HepG2 (cell line): Measurements from ENCODE around the gene IP6K3. TPM values are rescaled to one million over a fixed set of nuclear protein-coding genes. Genes with fewer than 3 reads are reported as not detected.

Source experiments
- ATAC-seq: fragments of 200-7000 bp; cut with Tn5 transposase; 3 replicates; pipeline ENCODE4 v1.9.1; 2020; ENCODE audit warnings: mild to moderate bottlenecking, moderate library complexity
- BruUV-seq: library from RNA; stranded (reverse); fragments of 400-500 nt; replicated peaks from 2 replicates; lab custom pipeline; 2021; lab: Mats Ljungman, UMichigan
- CTCF ChIA-PET: fragments of 300-600 bp; formaldehyde crosslinking; extraction: SDS; loops from one replicate; lab custom pipeline; 2021; ENCODE audit warnings: low total read pairs, inconsistent platforms, low intra/inter-chr PET ratio; lab: Yijun Ruan, JAX
- POLR2A ChIA-PET: fragments of 350-600 bp; sonication (Branson Sonifier 250); formaldehyde crosslinking; loops from one replicate; lab custom pipeline; 2020; ENCODE audit warnings: antibody characterized with exemption, inconsistent platforms; lab: Yijun Ruan, JAX
- DNase-seq: peaks from one replicate; pipeline ENCODE4 v3.0.0-alpha.2; 2015; ENCODE audit warnings: low spot score
- FAIRE-seq: peaks from 3 replicates; lab custom pipeline; 2011; peaks lifted over from hg19 to GRCh38; lab: Jason Lieb, UNC
- H2AFZ ChIP-seq: one replicate; pipeline ENCODE4 v1.6.1; 2011; ENCODE audit warnings: low read length, inconsistent platforms
- H3K27ac ChIP-seq: fragments of 300-600 bp; 3 replicates; pipeline ENCODE4 v1.8.0; 2011; ENCODE audit warnings: mixed run types, mild to moderate bottlenecking, mixed read lengths, low read length, inconsistent platforms; ENCODE audit not compliant: insufficient read depth; ENCODE audit errors: extremely low read length
- H3K27me3 ChIP-seq, 2 experiments: fragments of 200-600 bp in 1 of 2; 2 replicates in 1 of 2; 3 replicates in 1 of 2; pipeline versions ENCODE4 v1.6.0 to v1.8.0; 2011; ENCODE audit warnings: low read length in 2 of 2, mild to moderate bottlenecking in 2 of 2, moderate library complexity in 2 of 2, inconsistent platforms in 1 of 2; ENCODE audit not compliant: insufficient read depth in 2 of 2, control insufficient read depth in 1 of 2
- H3K36me3 ChIP-seq, 2 experiments: fragments of 200-600 bp in 1 of 2; replicated peaks in 1 of 2; 2 replicates in 1 of 2; 3 replicates in 1 of 2; pipeline versions ENCODE4 v1.5.1 to v1.8.0; 2011; ENCODE audit warnings: low read length in 2 of 2, inconsistent platforms in 1 of 2; ENCODE audit not compliant: insufficient read depth in 2 of 2, control insufficient read depth in 1 of 2
- H3K4me1 ChIP-seq: 2 replicates; pipeline ENCODE4 v1.5.1; 2012; ENCODE audit warnings: low read length, inconsistent platforms; ENCODE audit not compliant: insufficient read depth
- H3K4me2 ChIP-seq: 2 replicates; pipeline ENCODE4 v1.6.0; 2011; ENCODE audit warnings: low read depth, low read length, inconsistent platforms
- H3K4me3 ChIP-seq, 3 experiments: fragments of 200-600 bp in 1 of 3; sonication (generic), shearing (Covaris generic) in 1 of 3; replicated peaks in 1 of 3; 2 replicates each; pipeline ENCODE4 v1.5.1; 2011 to 2016; ENCODE audit warnings: low read length in 3 of 3, inconsistent platforms in 2 of 3, low read depth in 2 of 3, mild to moderate bottlenecking in 2 of 3, control low read depth in 1 of 3, mixed read lengths in 1 of 3; ENCODE audit not compliant: insufficient read depth in 1 of 3
- H3K79me2 ChIP-seq: one replicate; pipeline ENCODE4 v1.6.1; 2011; ENCODE audit warnings: low read length, inconsistent platforms; ENCODE audit not compliant: insufficient read depth
- H3K9ac ChIP-seq: 2 replicates; pipeline ENCODE4 v1.6.0; 2011; ENCODE audit warnings: mild to moderate bottlenecking, low read depth, low read length, inconsistent platforms; ENCODE audit not compliant: insufficient read depth
- H3K9me3 ChIP-seq: 2 replicates; pipeline ENCODE4 v1.5.1; 2012; ENCODE audit warnings: mild to moderate bottlenecking, low read length
- H4K20me1 ChIP-seq: 2 replicates; pipeline ENCODE4 v1.6.0; 2011; ENCODE audit warnings: inconsistent platforms, mild to moderate bottlenecking, low read length, moderate library complexity; ENCODE audit not compliant: insufficient read depth
- BCLAF1 ChIP-seq: fragments of 450-650 bp; IDR thresholded peaks from 2 replicates; pipeline ENCODE4 v1.6.1; 2017; ENCODE audit warnings: mild to moderate bottlenecking
- NRL ChIP-seq: sonication (generic); formaldehyde crosslinking; IDR thresholded peaks from 2 replicates; pipeline ENCODE4 v1.5.0; 2020; ENCODE audit warnings: missing genetic modification reagents, mild to moderate bottlenecking, moderate library complexity, borderline replicate concordance
- POLR2A ChIP-seq, 2 experiments: IDR thresholded peaks; 2 replicates each; pipeline ENCODE4 v1.6.1; 2011; ENCODE audit warnings: low read depth in 2 of 2, low read length in 2 of 2, mild to moderate bottlenecking in 1 of 2, moderate library complexity in 1 of 2; ENCODE audit not compliant: insufficient read depth in 1 of 2
- WGBS: methylation state at CpG from one replicate; pipeline ENCODE4 v1.1.6; 2017; ENCODE audit warnings: low lambda C conversion rate; 5-methylcytosine and 5-hydroxymethylcytosine counted together
- in situ Hi-C: cut with HindIII; loops from 2 replicates; pipeline ENCODE4 v1.10.0; 2017; ENCODE audit warnings: low pct_unique_long_range_greater_than_20kb; ENCODE audit not compliant: extremely low pct_ligation_motif_present
- intact Hi-C: fragments of 100-400 bp; cut with micrococcal nuclease; formaldehyde crosslinking; loops from one replicate; pipeline ENCODE4 v1.10.0; 2022; ENCODE audit not compliant: unreplicated experiment
- polyA plus RNA-seq, 8 experiments: library from polyadenylated mRNA; depleted of rRNA in 3 of 8; stranded (reverse) in 7 of 8; unstranded in 1 of 8; fragments of >200 nt; fragmentation: Illumina TruSeq in 4 of 8; extraction: Trizol in 4 of 8; gene quantifications; 2 replicates each; pipeline versions ENCODE4 v1.2.1 to v1.2.3, GENCODE V29; 2011 to 2016; ENCODE audit warnings: low read depth in 4 of 8, missing spikeins in 1 of 8, mixed read lengths in 1 of 8; ENCODE audit not compliant: insufficient read depth in 1 of 8
- total RNA-seq, 5 experiments: library from RNA; depleted of rRNA; stranded (reverse); fragments of >200 nt; fragmentation: Illumina TruSeq; extraction: Trizol; gene quantifications; 2 replicates each; pipeline ENCODE4 v1.2.3, GENCODE V29; 2016; ENCODE audit warnings: low read depth in 1 of 5
- TF ChIP-seq, protein P1 (sequence below): sonication (generic); formaldehyde crosslinking; IDR thresholded peaks from 2 replicates; pipeline ENCODE4 v1.4.0; 2020; ENCODE audit warnings: missing genetic modification reagents, mild to moderate bottlenecking, borderline replicate concordance
- TF ChIP-seq, protein P2 (sequence below): IDR thresholded peaks from 2 replicates; pipeline ENCODE4 v1.6.1; 2016

IP6K3 gene
- total and polyA plus RNA-seq, 2 of the 13 experiments (the other 11 are each of a cell fraction or from before 2014, with no cell fraction given) = 0.11 to 0.18 TPM

- Histone ChIP-seq H3K9ac (no peak overlapping the region), H3K79me2 (peaks cover 21% of the 10 kb centered on the region), H3K4me1 (peaks cover 59% of the 10 kb centered on the region), H3K9me3 (no peaks in the 10 kb centered on the region), H3K4me2 (no peak overlapping the region), H4K20me1 (peaks cover 9% of the 10 kb centered on the region; the same call in 1 of the 2 replicates), H3K4me3 (no peak overlapping the region), H3K27ac (no peak overlapping the region), H2AFZ (no peak overlapping the region), H3K36me3 (no peaks in the 10 kb centered on the region), H3K27me3 (peaks cover 0 to 16% of the 10 kb centered on the region in 2 experiments; a peak in 2 of 5 replicates)
- WGBS = 77% methylated on average over 5 of the region's 5 CpGs
- TF ChIP-seq, protein P1, sequence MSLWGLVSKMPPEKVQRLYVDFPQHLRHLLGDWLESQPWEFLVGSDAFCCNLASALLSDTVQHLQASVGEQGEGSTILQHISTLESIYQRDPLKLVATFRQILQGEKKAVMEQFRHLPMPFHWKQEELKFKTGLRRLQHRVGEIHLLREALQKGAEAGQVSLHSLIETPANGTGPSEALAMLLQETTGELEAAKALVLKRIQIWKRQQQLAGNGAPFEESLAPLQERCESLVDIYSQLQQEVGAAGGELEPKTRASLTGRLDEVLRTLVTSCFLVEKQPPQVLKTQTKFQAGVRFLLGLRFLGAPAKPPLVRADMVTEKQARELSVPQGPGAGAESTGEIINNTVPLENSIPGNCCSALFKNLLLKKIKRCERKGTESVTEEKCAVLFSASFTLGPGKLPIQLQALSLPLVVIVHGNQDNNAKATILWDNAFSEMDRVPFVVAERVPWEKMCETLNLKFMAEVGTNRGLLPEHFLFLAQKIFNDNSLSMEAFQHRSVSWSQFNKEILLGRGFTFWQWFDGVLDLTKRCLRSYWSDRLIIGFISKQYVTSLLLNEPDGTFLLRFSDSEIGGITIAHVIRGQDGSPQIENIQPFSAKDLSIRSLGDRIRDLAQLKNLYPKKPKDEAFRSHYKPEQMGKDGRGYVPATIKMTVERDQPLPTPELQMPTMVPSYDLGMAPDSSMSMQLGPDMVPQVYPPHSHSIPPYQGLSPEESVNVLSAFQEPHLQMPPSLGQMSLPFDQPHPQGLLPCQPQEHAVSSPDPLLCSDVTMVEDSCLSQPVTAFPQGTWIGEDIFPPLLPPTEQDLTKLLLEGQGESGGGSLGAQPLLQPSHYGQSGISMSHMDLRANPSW (CRISPR knock-in tag) = no peak
- TF ChIP-seq POLR2A (IDR thresholded peaks at IDR 0.05; ENCODE audit: insufficient read depth in 1 of 2, low read depth in 2 of 2, low read length in 2 of 2) (0 out of 4 replicates have a peak, but pooled peaks of 1 of the 2 experiments have one; percentile 26), BCLAF1 (no peak), NRL (CRISPR knock-in tag) (no peak)
- TF ChIP-seq, protein P2, sequence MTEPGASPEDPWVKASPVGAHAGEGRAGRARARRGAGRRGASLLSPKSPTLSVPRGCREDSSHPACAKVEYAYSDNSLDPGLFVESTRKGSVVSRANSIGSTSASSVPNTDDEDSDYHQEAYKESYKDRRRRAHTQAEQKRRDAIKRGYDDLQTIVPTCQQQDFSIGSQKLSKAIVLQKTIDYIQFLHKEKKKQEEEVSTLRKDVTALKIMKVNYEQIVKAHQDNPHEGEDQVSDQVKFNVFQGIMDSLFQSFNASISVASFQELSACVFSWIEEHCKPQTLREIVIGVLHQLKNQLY (CRISPR knock-in tag) = no peak
- no peak for FAIRE-seq
- POLR2A ChIA-PET = no interaction called here
- no TSS peak for BruUV-seq
- no peak for DNase-seq
- CTCF ChIA-PET = no interaction called here
- no peak for ATAC-seq
- intact Hi-C loops = no loop called here
- in situ Hi-C loops = no loop called here
These were observed 44.2 kb upstream of the IP6K3 start for GRCh38 chr6:33790910-33791309.
